Panc1 (cell line): Measurements from ENCODE around the gene ANTXR1.

ENCODE experiments used
- POLR2AphosphoS5 ChIP-seq: IDR thresholded peaks from 2 replicates; pipeline ENCODE4 v1.6.1; 2012; ENCODE audit warnings: mild to moderate bottlenecking, low read depth, low read length, moderate library complexity
- TF ChIP-seq, protein P1 (sequence below), 2 experiments: IDR thresholded peaks; 2 replicates each; pipeline ENCODE4 v1.6.1; 2011 to 2012; ENCODE audit warnings: low read depth in 2 of 2, control low read depth in 1 of 2, low read length in 1 of 2, mild to moderate bottlenecking in 1 of 2, moderate library complexity in 1 of 2; ENCODE audit not compliant: insufficient read depth in 1 of 2
- TF ChIP-seq, protein P2 (sequence below): fragments of 450-650 bp; IDR thresholded peaks from 2 replicates; pipeline ENCODE4 v1.5.1; 2017; ENCODE audit warnings: mild to moderate bottlenecking

DNA sequence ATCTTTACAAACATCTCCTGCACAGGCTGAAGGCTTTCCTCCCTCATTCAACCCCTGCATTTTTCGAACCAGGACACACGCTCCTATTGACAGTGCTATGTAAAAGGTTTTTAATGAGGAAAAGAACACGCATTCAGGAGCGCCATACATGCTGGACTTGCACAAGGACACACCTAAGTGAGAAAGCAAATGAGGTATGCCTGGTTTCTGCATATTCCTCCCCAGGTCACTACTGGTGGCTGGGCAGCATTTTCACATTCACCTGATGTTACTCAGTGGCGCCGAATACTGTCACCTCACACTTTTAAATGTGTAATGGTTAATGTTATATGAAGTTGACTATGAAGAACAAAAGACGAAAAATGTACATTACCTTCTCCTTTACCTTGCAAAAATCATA, 150.6 kb downstream of the ANTXR1 start:
- TF ChIP-seq, protein P1, sequence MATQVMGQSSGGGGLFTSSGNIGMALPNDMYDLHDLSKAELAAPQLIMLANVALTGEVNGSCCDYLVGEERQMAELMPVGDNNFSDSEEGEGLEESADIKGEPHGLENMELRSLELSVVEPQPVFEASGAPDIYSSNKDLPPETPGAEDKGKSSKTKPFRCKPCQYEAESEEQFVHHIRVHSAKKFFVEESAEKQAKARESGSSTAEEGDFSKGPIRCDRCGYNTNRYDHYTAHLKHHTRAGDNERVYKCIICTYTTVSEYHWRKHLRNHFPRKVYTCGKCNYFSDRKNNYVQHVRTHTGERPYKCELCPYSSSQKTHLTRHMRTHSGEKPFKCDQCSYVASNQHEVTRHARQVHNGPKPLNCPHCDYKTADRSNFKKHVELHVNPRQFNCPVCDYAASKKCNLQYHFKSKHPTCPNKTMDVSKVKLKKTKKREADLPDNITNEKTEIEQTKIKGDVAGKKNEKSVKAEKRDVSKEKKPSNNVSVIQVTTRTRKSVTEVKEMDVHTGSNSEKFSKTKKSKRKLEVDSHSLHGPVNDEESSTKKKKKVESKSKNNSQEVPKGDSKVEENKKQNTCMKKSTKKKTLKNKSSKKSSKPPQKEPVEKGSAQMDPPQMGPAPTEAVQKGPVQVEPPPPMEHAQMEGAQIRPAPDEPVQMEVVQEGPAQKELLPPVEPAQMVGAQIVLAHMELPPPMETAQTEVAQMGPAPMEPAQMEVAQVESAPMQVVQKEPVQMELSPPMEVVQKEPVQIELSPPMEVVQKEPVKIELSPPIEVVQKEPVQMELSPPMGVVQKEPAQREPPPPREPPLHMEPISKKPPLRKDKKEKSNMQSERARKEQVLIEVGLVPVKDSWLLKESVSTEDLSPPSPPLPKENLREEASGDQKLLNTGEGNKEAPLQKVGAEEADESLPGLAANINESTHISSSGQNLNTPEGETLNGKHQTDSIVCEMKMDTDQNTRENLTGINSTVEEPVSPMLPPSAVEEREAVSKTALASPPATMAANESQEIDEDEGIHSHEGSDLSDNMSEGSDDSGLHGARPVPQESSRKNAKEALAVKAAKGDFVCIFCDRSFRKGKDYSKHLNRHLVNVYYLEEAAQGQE (IDR thresholded peaks at IDR 0.05; ENCODE audit: insufficient read depth in 1 of 2, low read depth in 2 of 2, low read length in 1 of 2), result no peak
- TF ChIP-seq, protein P2, sequence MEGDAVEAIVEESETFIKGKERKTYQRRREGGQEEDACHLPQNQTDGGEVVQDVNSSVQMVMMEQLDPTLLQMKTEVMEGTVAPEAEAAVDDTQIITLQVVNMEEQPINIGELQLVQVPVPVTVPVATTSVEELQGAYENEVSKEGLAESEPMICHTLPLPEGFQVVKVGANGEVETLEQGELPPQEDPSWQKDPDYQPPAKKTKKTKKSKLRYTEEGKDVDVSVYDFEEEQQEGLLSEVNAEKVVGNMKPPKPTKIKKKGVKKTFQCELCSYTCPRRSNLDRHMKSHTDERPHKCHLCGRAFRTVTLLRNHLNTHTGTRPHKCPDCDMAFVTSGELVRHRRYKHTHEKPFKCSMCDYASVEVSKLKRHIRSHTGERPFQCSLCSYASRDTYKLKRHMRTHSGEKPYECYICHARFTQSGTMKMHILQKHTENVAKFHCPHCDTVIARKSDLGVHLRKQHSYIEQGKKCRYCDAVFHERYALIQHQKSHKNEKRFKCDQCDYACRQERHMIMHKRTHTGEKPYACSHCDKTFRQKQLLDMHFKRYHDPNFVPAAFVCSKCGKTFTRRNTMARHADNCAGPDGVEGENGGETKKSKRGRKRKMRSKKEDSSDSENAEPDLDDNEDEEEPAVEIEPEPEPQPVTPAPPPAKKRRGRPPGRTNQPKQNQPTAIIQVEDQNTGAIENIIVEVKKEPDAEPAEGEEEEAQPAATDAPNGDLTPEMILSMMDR, result no peak
- TF ChIP-seq POLR2AphosphoS5, result no peak
